ENCODE data around the gene CLK1.

- TF ChIP-seq POLR2A (IDR thresholded peaks at IDR 0.05; ENCODE audit: low read depth, low read length): peak; percentile 97
- TF ChIP-seq, protein P1, sequence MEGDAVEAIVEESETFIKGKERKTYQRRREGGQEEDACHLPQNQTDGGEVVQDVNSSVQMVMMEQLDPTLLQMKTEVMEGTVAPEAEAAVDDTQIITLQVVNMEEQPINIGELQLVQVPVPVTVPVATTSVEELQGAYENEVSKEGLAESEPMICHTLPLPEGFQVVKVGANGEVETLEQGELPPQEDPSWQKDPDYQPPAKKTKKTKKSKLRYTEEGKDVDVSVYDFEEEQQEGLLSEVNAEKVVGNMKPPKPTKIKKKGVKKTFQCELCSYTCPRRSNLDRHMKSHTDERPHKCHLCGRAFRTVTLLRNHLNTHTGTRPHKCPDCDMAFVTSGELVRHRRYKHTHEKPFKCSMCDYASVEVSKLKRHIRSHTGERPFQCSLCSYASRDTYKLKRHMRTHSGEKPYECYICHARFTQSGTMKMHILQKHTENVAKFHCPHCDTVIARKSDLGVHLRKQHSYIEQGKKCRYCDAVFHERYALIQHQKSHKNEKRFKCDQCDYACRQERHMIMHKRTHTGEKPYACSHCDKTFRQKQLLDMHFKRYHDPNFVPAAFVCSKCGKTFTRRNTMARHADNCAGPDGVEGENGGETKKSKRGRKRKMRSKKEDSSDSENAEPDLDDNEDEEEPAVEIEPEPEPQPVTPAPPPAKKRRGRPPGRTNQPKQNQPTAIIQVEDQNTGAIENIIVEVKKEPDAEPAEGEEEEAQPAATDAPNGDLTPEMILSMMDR (IDR thresholded peaks at IDR 0.05; ENCODE audit: extremely low read depth in 1 of 2, insufficient read depth in 1 of 2, low read depth in 1 of 2, low read length in 2 of 2): no peak
- TF ChIP-seq EZH2 (IDR thresholded peaks at IDR 0.05; ENCODE audit: borderline replicate concordance, low read depth, low read length, severe bottlenecking): no peak
- TF ChIP-seq POLR2AphosphoS5 (IDR thresholded peaks at IDR 0.05; ENCODE audit: insufficient read depth, low read depth, low read length): peak; percentile 97
- TF ChIP-seq MYC (IDR thresholded peaks at IDR 0.05; ENCODE audit: low read depth, low read length): peak; percentile 67
- no peak for TF ChIP-seq JUN (IDR thresholded peaks at IDR 0.05; ENCODE audit: borderline replicate concordance, insufficient read depth, insufficient read length, low read depth)
- TF ChIP-seq FOS (IDR thresholded peaks at IDR 0.05; ENCODE audit: borderline replicate concordance, insufficient read depth, low read length): peak; percentile 24
- no peak for TF ChIP-seq MAX (IDR thresholded peaks at IDR 0.05; ENCODE audit: insufficient read depth, insufficient read length)
Observed at GRCh38 chr2:200864176-200865034, at the start of gene CLK1.

All from endothelial cell of umbilical vein (primary cell).